Body of pancreas (tissue), 4 donors: ENCODE measurements around the gene CUL4A.

Source experiments
- CTCF ChIP-seq, 7 experiments: fragments of 450-650 bp in 4 of 7; fragments of 200-600 bp in 3 of 7; sonication (generic) in 3 of 7; IDR thresholded peaks; one replicate each; pipeline ENCODE4 v1.5.1; 2016 to 2019; ENCODE audit warnings: antibody characterized with exemption in 7 of 7
- POLR2A ChIP-seq, 3 donors: fragments of 450-650 bp; IDR thresholded peaks; one replicate each; pipeline ENCODE4 v1.6.1; 2016; ENCODE audit warnings: antibody characterized with exemption in 3 of 3, mild to moderate bottlenecking in 2 of 3

GRCh38 chr13:113293686-113294085, 84.3 kb downstream of the CUL4A start:
- no peak for TF ChIP-seq CTCF (IDR thresholded peaks at IDR 0.05)
- TF ChIP-seq POLR2A (IDR thresholded peaks at IDR 0.05), result no peak
